ENCODE results near the gene EGFR.

GRCh38 chr7:55120501-55121198 lies 101.8 kb downstream of the EGFR start:
- no peak for TF ChIP-seq CTCF (IDR thresholded peaks at IDR 0.05; ENCODE audit: poor library complexity)
- no peak for TF ChIP-seq EZH2 (IDR thresholded peaks at IDR 0.05; ENCODE audit: borderline replicate concordance)
- TF ChIP-seq EZH2phosphoT487 (IDR thresholded peaks at IDR 0.05; ENCODE audit: low read depth, severe bottlenecking, unreplicated experiment) = no peak

All from hepatocyte (in vitro differentiated cells).